PC-3 (cell line): ENCODE measurements around the gene TMEM140.

Experiments
- EZH2 ChIP-seq: fragments of 300-600 bp; sonication (generic); IDR thresholded peaks from one replicate; pipeline ENCODE4 v1.6.1; 2017; ENCODE audit warnings: antibody characterized with exemption, mild to moderate bottlenecking, low read length; ENCODE audit not compliant: unreplicated experiment
- EZH2phosphoT487 ChIP-seq: fragments of 300-600 bp; sonication (generic); IDR thresholded peaks from 2 replicates; pipeline ENCODE4 v1.6.1; 2018; ENCODE audit warnings: mild to moderate bottlenecking, antibody characterized with exemption, low read length, borderline replicate concordance
- TF ChIP-seq, protein P1 (sequence below): fragments of 300-600 bp; sonication (generic); conservative IDR thresholded peaks from 2 replicates; pipeline ENCODE4 v1.5.1; 2017; ENCODE audit warnings: antibody characterized with exemption, low read depth, mild to moderate bottlenecking, low read length

- TF ChIP-seq, protein P1, sequence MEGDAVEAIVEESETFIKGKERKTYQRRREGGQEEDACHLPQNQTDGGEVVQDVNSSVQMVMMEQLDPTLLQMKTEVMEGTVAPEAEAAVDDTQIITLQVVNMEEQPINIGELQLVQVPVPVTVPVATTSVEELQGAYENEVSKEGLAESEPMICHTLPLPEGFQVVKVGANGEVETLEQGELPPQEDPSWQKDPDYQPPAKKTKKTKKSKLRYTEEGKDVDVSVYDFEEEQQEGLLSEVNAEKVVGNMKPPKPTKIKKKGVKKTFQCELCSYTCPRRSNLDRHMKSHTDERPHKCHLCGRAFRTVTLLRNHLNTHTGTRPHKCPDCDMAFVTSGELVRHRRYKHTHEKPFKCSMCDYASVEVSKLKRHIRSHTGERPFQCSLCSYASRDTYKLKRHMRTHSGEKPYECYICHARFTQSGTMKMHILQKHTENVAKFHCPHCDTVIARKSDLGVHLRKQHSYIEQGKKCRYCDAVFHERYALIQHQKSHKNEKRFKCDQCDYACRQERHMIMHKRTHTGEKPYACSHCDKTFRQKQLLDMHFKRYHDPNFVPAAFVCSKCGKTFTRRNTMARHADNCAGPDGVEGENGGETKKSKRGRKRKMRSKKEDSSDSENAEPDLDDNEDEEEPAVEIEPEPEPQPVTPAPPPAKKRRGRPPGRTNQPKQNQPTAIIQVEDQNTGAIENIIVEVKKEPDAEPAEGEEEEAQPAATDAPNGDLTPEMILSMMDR: no peak
- no peak for TF ChIP-seq EZH2
- TF ChIP-seq EZH2phosphoT487: no peak
Observed at GRCh38 chr7:135111379-135111778, 36.5 kb upstream of the TMEM140 start.
